Measurements from ENCODE around the gene PSIP1. TPM values are rescaled to one million over a fixed set of nuclear protein-coding genes. Genes with fewer than 3 reads are reported as not detected.
"Not testable (repeated sequence)": the region's sequence is repeated elsewhere in the genome, so short reads cannot be mapped to it uniquely, and the experiment has no call there.

Gene PSIP1
- total and polyA plus RNA-seq, 12 donors = 13.6 to 31.7 (median 21.3) TPM

- TF ChIP-seq CTCF (IDR thresholded peaks at IDR 0.05) = no peak
- no peak for ATAC-seq
- Histone ChIP-seq H3K4me3 (no peak overlapping the region), H3K27ac (no peak overlapping the region), H3K27me3 (no peaks in the 10 kb centered on the region), H3K4me1 (no peaks in the 10 kb centered on the region), H3K9me3 (no peaks in the 10 kb centered on the region), H3K36me3 (peaks cover 0 to 100% (median 58%) of the 10 kb centered on the region in 9 donors)
- 95 to 96% methylated on average over 5 of the region's 5 CpGs for WGBS, 2 donors
- no peak for DNase-seq
- intact Hi-C loops (cut with DNase I) = no loop called here
These were observed 56.8 kb downstream of the PSIP1 start for GRCh38 chr9:15453956-15454355.

GRCh38 chr9:15444141-15444540 is 66.6 kb downstream of the PSIP1 start:
- WGBS, 2 donors = 70 to 72% methylated on average over 3 of the region's 3 CpGs
- Histone ChIP-seq H3K4me1 (peaks cover 0 to 10% (median 0%) of the 10 kb centered on the region in 9 donors), H3K9me3 (no peaks in the 10 kb centered on the region), H3K27ac (peak overlapping the region in 1 of 10 donors; percentile 7), H3K27me3 (no peaks in the 10 kb centered on the region), H3K4me3 (no peak overlapping the region), H3K36me3 (peaks cover 0 to 79% (median 38%) of the 10 kb centered on the region in 9 donors)
- no peak for ATAC-seq
- no peak for TF ChIP-seq CTCF (IDR thresholded peaks at IDR 0.05)
- no peak for DNase-seq
- intact Hi-C loops (cut with DNase I) = no loop called here

GRCh38 chr9:15442264-15442663 is 68.5 kb downstream of the PSIP1 start:
- DNase-seq; H3K27ac ChIP-seq; H3K4me3 ChIP-seq; H3K27me3 ChIP-seq; ATAC-seq; intact Hi-C loops (cut with DNase I); H3K9me3 ChIP-seq: not testable (repeated sequence)
- 99% methylated on average over 22 to 33 of the region's 33 CpGs for WGBS, 2 donors
- peaks cover 0 to 16% (median 0%) of the 10 kb centered on the region in 9 donors for H3K4me1 ChIP-seq
- peaks cover 0 to 73% (median 28%) of the 10 kb centered on the region in 9 donors for H3K36me3 ChIP-seq

- intact Hi-C loops (cut with DNase I); DNase-seq; H3K27me3 ChIP-seq; H3K4me3 ChIP-seq; H3K27ac ChIP-seq; ATAC-seq; H3K9me3 ChIP-seq: not testable (repeated sequence)
- Histone ChIP-seq H3K36me3 (peaks cover 0 to 73% (median 24%) of the 10 kb centered on the region in 9 donors), H3K4me1 (peaks cover 0 to 16% (median 0%) of the 10 kb centered on the region in 9 donors)
- WGBS, 2 donors = 97 to 100% methylated on average over 10 to 26 of the region's 29 CpGs
These were observed 68.9 kb downstream of the PSIP1 start for GRCh38 chr9:15441841-15442240.

- intact Hi-C loops (cut with DNase I) = no loop called here
- H3K9me3 ChIP-seq = no peaks in the 10 kb centered on the region
- peaks cover 0 to 73% (median 13%) of the 10 kb centered on the region in 9 donors for H3K36me3 ChIP-seq
- no peaks in the 10 kb centered on the region for H3K27me3 ChIP-seq
- peaks cover 0 to 11% (median 0%) of the 10 kb centered on the region in 9 donors for H3K4me1 ChIP-seq
- no peak overlapping the region for H3K4me3 ChIP-seq
- no peak for TF ChIP-seq CTCF (IDR thresholded peaks at IDR 0.05)
- ATAC-seq = no peak
- no peak overlapping the region for H3K27ac ChIP-seq
- no peak for DNase-seq
- 98 to 99% methylated on average over 7 of the region's 7 CpGs for WGBS, 2 donors
These were observed 71.9 kb downstream of the PSIP1 start for GRCh38 chr9:15438891-15439290.

All from heart right ventricle (tissue), 16 donors.